Measurements from ENCODE around the gene FRRS1. TPM values are rescaled to one million over a fixed set of nuclear protein-coding genes. Genes with fewer than 3 reads are reported as not detected.

The FRRS1 gene
- total and polyA plus RNA-seq, 2 experiments from 2014 or later = 0.34 to 6.8 TPM

DNA sequence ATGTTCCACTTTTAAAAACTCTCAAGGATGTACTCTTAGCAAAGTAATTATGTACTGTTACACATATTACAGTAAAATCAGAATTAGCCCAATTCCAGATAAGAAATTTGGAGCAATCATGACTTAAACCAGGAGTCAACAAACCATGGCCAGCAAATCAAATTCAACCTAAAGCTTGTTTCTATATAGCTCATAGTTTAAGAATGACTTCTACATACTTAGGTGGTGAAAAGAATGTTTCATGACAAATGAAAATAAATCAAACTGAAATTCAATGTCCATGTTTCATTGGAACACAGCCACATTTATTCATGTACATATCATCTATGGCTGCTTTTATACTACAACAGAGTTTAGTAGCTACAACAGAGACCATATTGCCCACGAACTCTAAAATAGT, 35.1 kb downstream of the FRRS1 start (continued):
- TF ChIP-seq ZNF462 (CRISPR knock-in tag; IDR thresholded peaks at IDR 0.05) (no peak), CTCF (conservative IDR thresholded peaks at IDR 0.05; ENCODE audit: low read depth in 2 of 2) (no peak)

GRCh38 chr1:99728494-99729235, 37.8 kb downstream of the FRRS1 start:
- TF ChIP-seq ZNF331 (CRISPR knock-in tag; IDR thresholded peaks at IDR 0.05; ENCODE audit: low read depth) = no peak
- TF ChIP-seq NANOG (IDR thresholded peaks at IDR 0.05; ENCODE audit: borderline replicate concordance) = no peak
- TF ChIP-seq ZNF114 (CRISPR knock-in tag; IDR thresholded peaks at IDR 0.05) = no peak
- no peak for TF ChIP-seq CREB1 (CRISPR knock-in tag; IDR thresholded peaks at IDR 0.05; ENCODE audit: low read depth)
- no peak for TF ChIP-seq ETS1 (IDR thresholded peaks at IDR 0.05)
- peak; percentile 47 to 83 for TF ChIP-seq CTCF (conservative IDR thresholded peaks at IDR 0.05; ENCODE audit: low read depth in 2 of 2)
- no peaks in the 10 kb centered on the region for H4K20me1 ChIP-seq (replicated peaks; ENCODE audit: insufficient read depth)
- H3K36me3 ChIP-seq (ENCODE audit: insufficient read depth) = no peaks in the 10 kb centered on the region
- peak; percentile 89 for ATAC-seq
- peaks cover 7% of the 10 kb centered on the region for H3K4me1 ChIP-seq (ENCODE audit: insufficient read depth)
- H3K27me3 ChIP-seq (ENCODE audit: insufficient read depth) = no peaks in the 10 kb centered on the region
- H3K4me2 ChIP-seq = no peak overlapping the region
- H2AFZ ChIP-seq = no peak overlapping the region
- H3F3A ChIP-seq (replicated peaks; ENCODE audit: low read depth) = no peaks in the 10 kb centered on the region
- 0 out of 2 replicates have a peak, but pooled peaks cover 3% of the 10 kb centered on the region for H3K9me2 ChIP-seq (ENCODE audit: insufficient read depth)
- Mint-ChIP-seq H3K4me1 (peaks cover 25% of the 10 kb centered on the region), H3K27me3 (ENCODE audit: insufficient read depth, low read depth, poor library complexity) (no peaks in the 10 kb centered on the region), H3K9me3 (no peaks in the 10 kb centered on the region), H3K36me3 (ENCODE audit: low read depth) (no peaks in the 10 kb centered on the region), H3K27ac (no peak overlapping the region), H3K4me3 (no peak overlapping the region; the same call in 2 of the 3 replicates)
- no peaks in the 10 kb centered on the region for H3K79me2 ChIP-seq (replicated peaks; ENCODE audit: insufficient read depth)
- no peak overlapping the region for H3K4me3 ChIP-seq
- no peak overlapping the region for H3K27ac ChIP-seq (ENCODE audit: low read depth)
- peak; percentile 83 for DNase-seq (ENCODE audit: low spot score)
